IgD-negative memory B cell (primary cell): Measurements from ENCODE around the gene ABHD6. TPM values are rescaled to one million over a fixed set of nuclear protein-coding genes. Genes with fewer than 3 reads are reported as not detected.
A peak's percentile ranks its signal among the peaks of the same experiment; 100 is the strongest.

Experiments
- H3K27ac Mint-ChIP-seq, 3 donors: one replicate each; pipeline ENCODE4 v1.8.0; 2020 to 2022; ENCODE audit warnings: mild to moderate bottlenecking in 3 of 3, mixed read lengths in 3 of 3, moderate library complexity in 1 of 3
- H3K27me3 Mint-ChIP-seq: one replicate; pipeline ENCODE4 v1.8.0; 2021; ENCODE audit warnings: mixed read lengths
- H3K36me3 Mint-ChIP-seq: one replicate; pipeline ENCODE4 v1.8.0; 2020; ENCODE audit warnings: mild to moderate bottlenecking, mixed read lengths
- H3K4me1 Mint-ChIP-seq, 3 donors: one replicate each; pipeline ENCODE4 v1.8.0; 2020 to 2022; ENCODE audit warnings: mixed read lengths in 3 of 3, mild to moderate bottlenecking in 1 of 3
- H3K4me3 Mint-ChIP-seq, 4 donors: one replicate each; pipeline ENCODE4 v1.8.0; 2020 to 2022; ENCODE audit warnings: mild to moderate bottlenecking in 4 of 4, mixed read lengths in 4 of 4, moderate library complexity in 3 of 4
- H3K9me3 Mint-ChIP-seq, 3 donors: one replicate each; pipeline ENCODE4 v1.8.0; 2020 to 2021; ENCODE audit warnings: mixed read lengths in 3 of 3, mild to moderate bottlenecking in 1 of 3
- polyA plus RNA-seq: library from polyadenylated mRNA; unstranded; fragments of 300-500 nt; fragmentation: Illumina TruSeq; gene quantifications from one replicate; pipeline ENCODE4 v1.2.3, GENCODE V29; 2021

The ABHD6 gene
- polyA plus RNA-seq, 1 donor from 2014 or later = 11.0 TPM

DNA sequence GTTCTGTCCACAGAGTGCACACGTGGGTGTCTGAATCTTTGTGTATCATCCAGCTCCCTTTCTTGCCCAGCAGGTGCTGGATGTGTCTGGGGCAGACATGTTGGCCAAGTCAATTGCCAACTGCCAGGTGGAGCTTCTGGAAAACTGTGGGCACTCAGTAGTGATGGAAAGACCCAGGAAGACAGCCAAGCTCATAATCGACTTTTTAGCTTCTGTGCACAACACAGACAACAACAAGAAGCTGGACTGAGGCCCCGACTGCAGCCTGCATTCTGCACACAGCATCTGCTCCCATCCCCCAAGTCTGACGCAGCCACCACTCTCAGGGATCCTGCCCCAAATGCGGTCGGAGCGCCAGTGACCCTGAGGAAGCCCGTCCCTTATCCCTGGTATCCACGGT lies 55.9 kb downstream of the ABHD6 start:
- no peaks in the 10 kb centered on the region for H3K27me3 Mint-ChIP-seq
- H3K9me3 Mint-ChIP-seq = peaks cover 0 to 2% (median 0%) of the 10 kb centered on the region in 3 donors
- H3K4me1 Mint-ChIP-seq = peaks cover 0 to 2% (median 0%) of the 10 kb centered on the region in 3 donors
- no peak overlapping the region for H3K4me3 Mint-ChIP-seq
- H3K27ac Mint-ChIP-seq = peak overlapping the region in 1 of 3 donors; percentile 23
- no peaks in the 10 kb centered on the region for H3K36me3 Mint-ChIP-seq

DNA sequence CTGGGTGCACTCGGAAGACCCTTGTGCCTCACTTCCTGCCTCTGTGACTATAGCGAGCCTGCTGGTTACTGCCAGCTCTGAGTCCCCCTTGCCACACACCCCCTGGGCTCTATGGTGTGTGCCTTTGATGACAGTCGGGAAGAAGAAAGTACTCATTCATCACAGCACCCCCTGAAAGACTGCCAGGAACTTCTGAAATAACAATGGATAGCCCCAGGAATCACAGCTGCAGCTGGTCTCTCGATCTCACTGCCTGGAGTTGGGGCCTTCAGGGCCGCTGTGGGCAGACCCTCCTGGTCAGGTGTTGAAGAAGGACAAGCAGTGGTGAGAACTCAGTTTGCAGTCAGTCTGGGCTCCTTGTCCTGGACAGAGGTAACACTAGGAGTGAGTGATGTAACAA lies 58.7 kb downstream of the ABHD6 start:
- peaks cover 0 to 2% (median 1%) of the 10 kb centered on the region in 3 donors for H3K9me3 Mint-ChIP-seq
- H3K36me3 Mint-ChIP-seq = no peaks in the 10 kb centered on the region
- H3K4me1 Mint-ChIP-seq = peaks cover 0 to 2% (median 0%) of the 10 kb centered on the region in 3 donors
- H3K27ac Mint-ChIP-seq = peak overlapping the region in 1 of 3 donors; percentile 54
- H3K27me3 Mint-ChIP-seq = no peaks in the 10 kb centered on the region
- no peak overlapping the region for H3K4me3 Mint-ChIP-seq

DNA sequence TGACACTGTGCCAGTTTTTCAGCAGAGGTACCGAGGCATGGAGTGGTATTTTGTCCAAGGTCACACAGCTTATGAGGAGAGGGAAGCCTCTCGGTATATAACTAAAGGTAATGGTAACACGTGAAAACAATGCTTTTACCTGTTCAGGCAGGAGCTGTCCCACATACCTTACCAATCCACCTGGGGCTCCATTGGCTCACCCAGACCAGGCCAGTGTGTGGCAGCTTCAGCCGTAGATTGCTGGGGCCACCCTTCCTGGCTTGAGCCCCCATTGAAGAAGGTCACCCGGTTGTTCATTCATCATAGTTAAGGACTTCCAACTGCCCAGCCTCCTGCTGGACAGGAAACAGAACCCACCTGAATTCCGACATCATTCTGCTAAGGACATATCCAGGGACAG lies 59.3 kb downstream of the ABHD6 start:
- H3K4me1 Mint-ChIP-seq = no peaks in the 10 kb centered on the region
- peaks cover 2% of the 10 kb centered on the region for H3K27me3 Mint-ChIP-seq
- no peaks in the 10 kb centered on the region for H3K36me3 Mint-ChIP-seq
- peaks cover 0 to 4% (median 2%) of the 10 kb centered on the region in 3 donors for H3K9me3 Mint-ChIP-seq
- H3K27ac Mint-ChIP-seq = peak overlapping the region in 1 of 3 donors; percentile 54
- H3K4me3 Mint-ChIP-seq = peak overlapping the region in 1 of 4 donors; percentile 7

DNA sequence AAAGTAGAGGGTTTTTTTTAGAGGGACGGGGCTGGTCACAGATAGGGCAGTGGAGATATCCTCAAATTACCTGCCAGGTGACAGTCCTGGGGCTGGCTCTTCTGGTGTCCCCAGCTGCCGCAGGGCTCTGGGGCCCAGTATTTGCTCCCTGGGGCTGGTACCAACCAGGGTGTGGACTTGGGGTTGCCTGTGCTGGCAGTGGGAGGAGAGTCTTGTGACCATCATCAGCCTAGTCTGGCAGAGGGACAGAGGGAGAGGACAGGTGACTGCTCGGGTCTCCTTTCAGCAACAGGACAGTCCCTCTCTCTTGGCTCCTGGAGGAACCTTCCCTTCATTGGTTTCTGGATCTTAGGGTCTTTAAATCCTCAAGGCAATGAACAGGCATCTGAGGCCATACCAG lies 60.6 kb downstream of the ABHD6 start:
- Mint-ChIP-seq H3K36me3 (no peaks in the 10 kb centered on the region), H3K4me3 (no peak overlapping the region), H3K9me3 (peaks cover 0 to 4% (median 2%) of the 10 kb centered on the region in 3 donors), H3K4me1 (no peaks in the 10 kb centered on the region), H3K27ac (no peak overlapping the region), H3K27me3 (peaks cover 2% of the 10 kb centered on the region)

DNA sequence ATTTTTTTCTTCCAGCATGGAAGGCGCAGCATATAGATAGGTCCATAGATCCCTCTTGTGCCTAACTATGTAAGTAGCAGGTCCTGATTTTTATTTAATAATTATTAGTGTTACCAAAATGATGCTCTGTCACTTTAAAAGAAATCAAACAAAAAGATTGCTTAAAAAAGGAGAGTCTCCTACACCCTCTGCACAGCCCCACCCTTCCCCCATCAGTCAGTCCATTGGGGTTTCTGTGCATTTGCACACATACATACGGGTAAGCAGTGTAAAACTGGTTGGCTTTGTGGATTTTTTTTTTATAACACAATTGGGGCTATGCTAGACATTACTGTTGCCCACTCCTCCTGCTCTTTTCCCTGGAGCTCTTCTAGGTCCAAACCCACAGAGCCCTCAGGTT lies 61.5 kb downstream of the ABHD6 start:
- Mint-ChIP-seq H3K27me3 (peaks cover 2% of the 10 kb centered on the region), H3K36me3 (no peaks in the 10 kb centered on the region), H3K27ac (no peak overlapping the region), H3K4me1 (no peaks in the 10 kb centered on the region), H3K9me3 (peaks cover 0 to 4% (median 2%) of the 10 kb centered on the region in 3 donors), H3K4me3 (no peak overlapping the region)

DNA sequence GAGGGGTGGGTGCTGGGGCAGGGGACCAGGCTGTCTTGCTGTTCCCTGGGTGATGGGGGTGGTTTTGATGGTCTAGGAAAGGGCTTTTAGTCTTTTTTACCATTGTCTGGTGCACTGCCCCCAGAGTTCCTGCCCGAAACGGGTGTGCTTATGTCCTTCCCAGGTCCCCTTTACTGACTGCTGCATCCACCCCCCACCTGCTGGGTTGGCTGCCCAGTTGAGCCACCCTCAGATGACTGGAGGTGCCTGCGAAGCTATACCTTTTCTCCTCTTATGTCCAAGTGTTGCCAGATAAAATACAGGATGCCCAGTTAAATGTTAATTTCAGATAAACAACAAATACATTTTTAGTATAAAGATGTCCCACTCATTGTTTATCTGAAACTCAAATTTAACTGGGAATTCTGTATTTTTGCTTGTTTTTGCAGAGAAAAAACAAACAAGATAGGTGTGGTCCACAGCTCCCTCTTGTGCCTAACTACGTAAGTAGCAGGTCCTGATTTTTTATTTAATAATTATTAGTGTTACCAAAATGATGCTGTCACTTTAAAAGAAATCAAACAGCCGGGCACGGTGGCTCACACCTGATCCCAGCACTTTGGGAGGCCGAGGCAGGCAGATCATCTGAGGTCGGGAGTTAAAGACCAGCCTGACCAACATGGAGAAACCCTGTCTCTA lies 62.4 kb downstream of the ABHD6 start:
- H3K36me3 Mint-ChIP-seq = no peaks in the 10 kb centered on the region
- H3K4me3 Mint-ChIP-seq = no peak overlapping the region
- no peaks in the 10 kb centered on the region for H3K4me1 Mint-ChIP-seq
- peak overlapping the region in 1 of 3 donors; percentile 74 for H3K27ac Mint-ChIP-seq
- peaks cover 2% of the 10 kb centered on the region for H3K27me3 Mint-ChIP-seq
- peaks cover 0 to 4% (median 2%) of the 10 kb centered on the region in 3 donors for H3K9me3 Mint-ChIP-seq

DNA sequence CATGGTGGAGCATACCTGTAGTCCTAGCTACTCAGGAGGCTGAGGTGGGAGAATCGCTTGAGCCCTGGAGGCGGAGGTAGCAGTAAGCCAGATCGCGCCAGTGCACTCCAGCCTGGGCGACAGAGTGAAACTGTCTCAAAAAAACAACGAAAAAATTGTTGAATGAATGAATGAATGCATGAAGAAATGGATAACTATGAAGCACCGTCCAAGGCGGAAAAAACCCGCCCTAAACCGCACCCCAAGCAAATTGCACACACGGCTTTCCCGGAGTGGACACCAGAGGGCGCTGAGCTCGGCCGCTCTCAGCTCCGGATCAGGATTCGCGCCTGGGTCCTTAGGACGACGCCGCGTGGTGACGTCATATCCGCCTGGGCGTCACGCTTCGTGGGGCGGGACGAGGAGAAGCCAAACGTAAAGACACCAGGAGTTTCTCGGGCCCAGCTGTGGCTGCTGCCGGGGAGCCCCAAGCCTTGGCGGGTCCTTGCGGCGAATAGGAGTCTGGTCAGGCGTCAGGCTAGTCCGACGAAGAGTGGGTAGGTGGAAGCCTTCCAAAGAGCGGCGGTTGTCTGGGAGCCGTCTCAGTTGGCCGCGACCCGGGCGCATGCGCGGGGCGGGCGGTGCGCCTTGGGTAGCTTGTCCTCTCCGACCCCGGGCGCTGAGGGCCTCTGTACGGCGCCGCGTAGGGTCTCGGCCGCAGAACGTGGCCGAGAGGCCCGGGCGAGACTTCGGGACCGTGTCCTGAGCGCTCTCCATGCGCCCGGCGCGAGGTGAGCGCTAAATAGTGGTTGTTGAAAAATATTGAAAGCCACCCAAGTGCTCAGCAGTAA lies 68.5 kb downstream of the ABHD6 start, which contains the start of the genes HTD2 and RPP14:
Gene HTD2, plus strand, starts transcription at position 639 of the 830 bp plus-strand sequence. CDS start 11,094 bp downstream, outside the sequence.
Gene RPP14, plus strand, starts transcription at position 364 of the 830 bp plus-strand sequence. CDS start 4,085 bp downstream, outside the sequence.
- H3K36me3 Mint-ChIP-seq = peaks cover 3% of the 10 kb centered on the region
- peaks cover 2% of the 10 kb centered on the region for H3K27me3 Mint-ChIP-seq
- peaks cover 0 to 4% (median 0%) of the 10 kb centered on the region in 3 donors for H3K9me3 Mint-ChIP-seq
- peak within 1 kb of the TSS; percentile 94 to 100 (median 98) for H3K4me3 Mint-ChIP-seq
- peaks cover 12 to 31% (median 25%) of the 10 kb centered on the region in 3 donors for H3K4me1 Mint-ChIP-seq
- peak within 1 kb of the TSS; percentile 95 to 100 (median 99) for H3K27ac Mint-ChIP-seq

DNA sequence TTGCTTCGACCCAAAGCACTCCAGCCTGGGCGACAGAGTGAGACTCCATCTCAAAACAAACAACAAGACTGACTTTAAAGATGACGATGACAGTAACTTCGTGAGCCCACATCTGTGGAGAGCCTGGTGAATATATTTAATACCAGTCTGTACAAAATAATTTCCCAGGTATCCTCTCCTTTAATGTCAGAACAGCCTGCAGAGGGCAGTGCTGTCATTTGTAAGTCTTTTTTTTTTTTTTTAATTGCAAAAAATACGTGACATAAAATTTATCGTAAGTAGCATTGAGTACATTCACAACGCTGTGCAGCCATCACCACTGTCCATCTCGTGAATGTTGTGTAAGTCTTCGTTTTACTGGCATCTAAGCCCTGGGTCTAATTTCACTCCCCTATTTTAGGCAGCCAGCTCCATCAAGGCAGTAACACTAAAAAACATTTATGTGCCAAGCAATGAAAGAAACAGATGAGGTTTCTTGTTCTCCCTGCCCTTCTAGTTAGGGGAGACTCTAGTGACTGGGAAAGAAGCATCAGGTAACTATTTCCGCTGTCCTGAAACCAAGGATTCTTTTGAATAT lies 70.1 kb downstream of the ABHD6 start:
- Mint-ChIP-seq H3K27me3 (no peaks in the 10 kb centered on the region), H3K4me3 (peak overlapping the region; percentile 94 to 100 (median 98))

DNA sequence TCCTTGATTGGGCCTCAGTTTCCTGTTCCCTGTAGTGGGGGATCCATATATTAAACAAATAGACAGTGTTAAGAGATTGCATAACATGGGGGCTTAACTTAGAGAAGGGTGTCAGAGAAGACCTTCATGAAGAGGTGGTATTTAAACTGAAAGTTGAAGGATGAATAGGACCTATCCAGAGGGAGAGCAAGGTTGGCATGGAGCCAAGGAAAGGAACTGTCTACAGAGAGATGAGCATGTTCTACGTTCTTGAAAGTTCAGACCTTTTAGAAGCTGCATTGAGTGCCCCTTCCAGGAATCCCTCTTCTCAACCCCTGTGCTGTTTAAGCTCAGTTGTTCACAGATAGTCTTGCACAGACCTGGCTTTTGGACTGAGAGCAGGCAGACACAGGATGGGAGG lies 71.1 kb downstream of the ABHD6 start:
- H3K36me3 Mint-ChIP-seq = peaks cover 3% of the 10 kb centered on the region
- H3K9me3 Mint-ChIP-seq = no peaks in the 10 kb centered on the region
- peaks cover 12 to 31% (median 25%) of the 10 kb centered on the region in 3 donors for H3K4me1 Mint-ChIP-seq
- no peaks in the 10 kb centered on the region for H3K27me3 Mint-ChIP-seq
- H3K27ac Mint-ChIP-seq = no peak overlapping the region
- H3K4me3 Mint-ChIP-seq = peak overlapping the region in 2 of 4 donors; percentile 37 to 94

More for the DNA sequence above, 70.1 kb downstream of the ABHD6 start:
- Mint-ChIP-seq H3K4me1 (peaks cover 12 to 31% (median 25%) of the 10 kb centered on the region in 3 donors), H3K9me3 (no peaks in the 10 kb centered on the region), H3K27ac (peak overlapping the region; percentile 95 to 100 (median 99)), H3K36me3 (peaks cover 3% of the 10 kb centered on the region)

DNA sequence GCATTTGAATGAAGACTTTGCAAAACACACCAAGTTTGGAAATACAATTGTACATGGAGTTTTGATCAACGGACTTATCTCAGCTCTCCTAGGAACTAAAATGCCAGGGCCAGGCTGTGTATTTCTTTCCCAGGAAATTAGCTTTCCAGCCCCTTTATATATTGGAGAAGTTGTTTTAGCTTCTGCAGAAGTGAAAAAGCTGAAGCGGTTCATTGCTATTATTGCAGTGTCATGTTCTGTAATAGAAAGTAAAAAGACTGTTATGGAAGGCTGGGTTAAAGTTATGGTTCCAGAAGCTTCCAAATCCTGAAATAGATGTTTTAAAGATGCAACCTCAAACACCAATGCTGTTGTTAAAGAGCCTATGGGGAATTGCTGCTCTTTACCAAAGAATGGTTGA lies 80.2 kb downstream of the ABHD6 start:
- Mint-ChIP-seq H3K36me3 (peaks cover 5% of the 10 kb centered on the region), H3K4me1 (peaks cover 5 to 9% (median 8%) of the 10 kb centered on the region in 3 donors), H3K27me3 (no peaks in the 10 kb centered on the region), H3K9me3 (no peaks in the 10 kb centered on the region), H3K4me3 (no peak overlapping the region), H3K27ac (no peak overlapping the region)

DNA sequence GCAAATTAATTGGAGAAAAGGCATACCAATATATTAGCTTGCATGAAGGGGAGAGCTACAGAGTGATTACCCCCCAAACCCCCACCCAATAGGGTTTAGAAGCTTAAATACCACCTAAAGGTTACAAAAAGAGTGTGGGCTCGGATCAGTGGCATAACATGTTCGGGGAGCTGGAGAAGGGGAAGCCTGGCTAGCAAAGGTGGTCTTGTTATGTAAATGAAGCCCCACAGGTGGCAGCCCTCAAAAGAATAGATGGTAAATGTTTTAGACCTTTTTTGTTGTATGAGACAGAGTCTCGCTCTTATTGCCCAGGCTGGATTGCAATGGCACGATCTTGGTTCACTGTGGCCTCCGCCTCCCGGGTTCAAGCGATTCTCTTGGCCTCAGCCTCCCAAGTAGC lies 84.2 kb downstream of the ABHD6 start:
- no peaks in the 10 kb centered on the region for H3K9me3 Mint-ChIP-seq
- H3K27me3 Mint-ChIP-seq = no peaks in the 10 kb centered on the region
- peaks cover 19 to 30% (median 24%) of the 10 kb centered on the region in 3 donors for H3K4me1 Mint-ChIP-seq
- H3K4me3 Mint-ChIP-seq = no peak overlapping the region
- no peak overlapping the region for H3K27ac Mint-ChIP-seq
- peaks cover 1% of the 10 kb centered on the region for H3K36me3 Mint-ChIP-seq

DNA sequence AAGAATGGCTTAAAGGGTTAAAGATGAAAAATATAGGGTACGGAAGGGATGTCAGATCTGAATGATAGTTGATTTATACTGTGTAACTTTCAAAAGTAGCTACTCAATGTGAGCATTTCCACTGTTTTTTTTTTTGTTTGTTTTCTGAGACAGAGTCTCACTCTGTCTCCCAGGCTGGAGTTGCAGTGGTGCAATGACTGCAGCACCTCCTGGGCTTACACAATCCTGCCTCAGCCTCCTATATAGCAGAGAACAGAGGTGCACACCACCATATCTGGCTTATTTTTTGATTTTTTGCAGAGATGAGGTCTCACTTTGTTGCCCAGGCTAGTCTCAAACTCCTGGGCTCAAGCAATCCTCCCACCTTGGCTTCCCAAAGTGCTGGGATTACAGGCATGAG lies 85.2 kb downstream of the ABHD6 start:
- Mint-ChIP-seq H3K27ac (peak overlapping the region in 2 of 3 donors; percentile 21 to 31), H3K9me3 (no peaks in the 10 kb centered on the region), H3K4me3 (no peak overlapping the region), H3K4me1 (peaks cover 19 to 28% (median 24%) of the 10 kb centered on the region in 3 donors), H3K36me3 (no peaks in the 10 kb centered on the region), H3K27me3 (no peaks in the 10 kb centered on the region)

DNA sequence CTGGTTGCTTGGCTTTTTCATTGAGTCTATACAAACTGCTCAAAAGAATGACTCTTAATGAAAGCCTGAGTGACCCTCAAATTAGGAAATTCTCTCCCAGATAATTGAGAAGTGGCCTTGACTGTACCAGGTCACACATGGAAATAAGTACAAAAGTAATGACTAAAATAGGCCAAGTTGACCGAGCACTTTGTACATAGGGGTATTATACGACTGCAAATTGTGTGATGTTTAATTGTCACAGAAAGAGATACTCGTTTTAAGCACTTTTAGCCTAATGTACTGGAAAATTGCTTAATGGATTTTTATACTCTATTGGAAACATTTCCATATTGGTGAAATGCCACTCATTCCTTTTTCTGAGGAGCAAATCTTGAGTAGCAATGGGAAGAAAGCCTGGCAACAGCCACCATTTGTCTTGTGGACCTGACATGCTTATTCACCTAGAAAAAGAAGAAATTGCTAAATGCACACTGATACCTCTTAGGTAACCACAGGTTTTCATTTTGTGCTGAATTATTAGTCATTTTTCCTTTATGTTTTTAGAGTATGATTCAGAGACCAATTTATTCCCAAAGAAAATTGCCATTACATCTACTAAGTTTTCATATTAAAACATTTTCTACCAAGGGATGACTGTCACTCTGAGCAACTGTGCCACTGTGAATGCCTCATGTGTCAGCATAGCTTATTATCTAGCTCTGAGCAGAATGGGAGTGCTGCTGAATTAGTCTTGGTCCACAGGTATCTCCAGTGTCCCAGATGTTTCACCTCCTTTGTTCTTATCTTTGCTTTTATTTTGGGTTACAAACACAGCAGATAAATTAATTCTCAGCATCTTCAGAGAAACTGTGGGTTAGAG lies 86.2 kb downstream of the ABHD6 start:
- Mint-ChIP-seq H3K27ac (peak overlapping the region; percentile 31 to 69 (median 46)), H3K4me3 (peak overlapping the region in 2 of 4 donors; percentile 57 to 65), H3K36me3 (no peaks in the 10 kb centered on the region), H3K4me1 (peaks cover 19 to 28% (median 24%) of the 10 kb centered on the region in 3 donors), H3K27me3 (no peaks in the 10 kb centered on the region), H3K9me3 (no peaks in the 10 kb centered on the region)
